ENCODE data around the gene ZNRF2. TPM values are rescaled to one million over a fixed set of nuclear protein-coding genes. Genes with fewer than 3 reads are reported as not detected.

ZNRF2 gene
- total and polyA plus RNA-seq, 10 of the 15 experiments (the other 5 are each of a cell fraction or from before 2014, with no cell fraction given), result 1.2 to 20.4 (median 9.5) TPM

- TF ChIP-seq CHD2 (IDR thresholded peaks at IDR 0.05; ENCODE audit: borderline replicate concordance, low read depth, low read length) (peak; percentile 28; the same call in 1 of the 2 replicates), PML (IDR thresholded peaks at IDR 0.05; ENCODE audit: low read length) (peak; percentile 43; the same call in 1 of the 2 replicates), CREB1 (IDR thresholded peaks at IDR 0.05; ENCODE audit: low read depth) (peak; percentile 66), NFYA (IDR thresholded peaks at IDR 0.05; ENCODE audit: borderline replicate concordance, low read depth, low read length) (no peak), SKIL (IDR thresholded peaks at IDR 0.05; ENCODE audit: low read depth, poor library complexity, severe bottlenecking) (peak; percentile 40), CREM (IDR thresholded peaks at IDR 0.05; ENCODE audit: low read depth) (peak; percentile 64; the same call in 1 of the 2 replicates), CHD1 (IDR thresholded peaks at IDR 0.05; ENCODE audit: low read depth, low read length) (no peak), BMI1 (IDR thresholded peaks at IDR 0.05; ENCODE audit: borderline replicate concordance) (no peak; the same call in 1 of the 2 replicates), ZNF207 (IDR thresholded peaks at IDR 0.05; ENCODE audit: borderline replicate concordance) (peak; percentile 49; the same call in 1 of the 2 replicates), HDGF (IDR thresholded peaks at IDR 0.05) (no peak), NRF1 (conservative IDR thresholded peaks at IDR 0.05; ENCODE audit: low read depth, low read length) (no peak), KDM1A (IDR thresholded peaks at IDR 0.05; ENCODE audit: borderline replicate concordance) (no peak), ZBTB11 (CRISPR knock-in tag; IDR thresholded peaks at IDR 0.05) (no peak), ATF2 (IDR thresholded peaks at IDR 0.05; ENCODE audit: low read length) (peak; percentile 75), CBFB (IDR thresholded peaks at IDR 0.05; ENCODE audit: low read depth) (peak; percentile 83), MEF2A (IDR thresholded peaks at IDR 0.05; ENCODE audit: insufficient read depth, low read depth, low read length) (peak; percentile 66; the same call in 1 of the 2 replicates), POU2F2 (IDR thresholded peaks at IDR 0.05; ENCODE audit: borderline replicate concordance, low read depth, low read length) (peak; percentile 39; the same call in 1 of the 3 replicates), JUNB (IDR thresholded peaks at IDR 0.05) (peak; percentile 79), NFIC (IDR thresholded peaks at IDR 0.05; ENCODE audit: low read depth, low read length) (peak; percentile 80), STAT3 (IDR thresholded peaks at IDR 0.05; ENCODE audit: low read depth, low read length) (0 out of 2 replicates have a peak, but pooled peaks have one; percentile 62), ZNF384 (IDR thresholded peaks at IDR 0.05; ENCODE audit: borderline replicate concordance, low read depth, low read length) (peak; percentile 99), RAD21 (IDR thresholded peaks at IDR 0.05; ENCODE audit: insufficient read depth, low read depth, low read length) (no peak), FOXM1 (IDR thresholded peaks at IDR 0.05; ENCODE audit: low read depth, low read length) (peak; percentile 76; the same call in 1 of the 2 replicates), SMAD1 (IDR thresholded peaks at IDR 0.05; ENCODE audit: low read depth, partially characterized antibody) (peak; percentile 31), FOS (IDR thresholded peaks at IDR 0.05; ENCODE audit: borderline replicate concordance, extremely low read depth, insufficient read length) (no peak), EED (IDR thresholded peaks at IDR 0.05; ENCODE audit: low read depth) (no peak), NBN (IDR thresholded peaks at IDR 0.05) (peak; percentile 75), POLR2A (IDR thresholded peaks at IDR 0.05; ENCODE audit: low read depth, low read length) (no peak)
These were observed 63.7 kb downstream of the ZNRF2 start (continued) for GRCh38 chr7:30348083-30348560.

Data from GM12878 (cell line).